IPS DF 6.9 (cell line): ENCODE data around the gene TCP10L.

Experiments
- DNase-seq: peaks from one replicate; pipeline ENCODE4 v3.0.0-alpha.2; 2013; ENCODE audit warnings: low read depth, low spot score
- H3K27ac ChIP-seq: one replicate; pipeline ENCODE4 v1.5.1; 2013; ENCODE audit warnings: low read length, control low read depth
- H3K27me3 ChIP-seq: 2 replicates; pipeline ENCODE4 v1.6.1; 2013; ENCODE audit warnings: mild to moderate bottlenecking, low read length; ENCODE audit not compliant: control insufficient read depth, insufficient read depth
- H3K36me3 ChIP-seq: 2 replicates; pipeline ENCODE4 v1.6.1; 2013; ENCODE audit warnings: low read length; ENCODE audit not compliant: control insufficient read depth, insufficient read depth
- H3K4me1 ChIP-seq: 2 replicates; pipeline ENCODE4 v1.6.1; 2013; ENCODE audit warnings: low read length; ENCODE audit not compliant: control insufficient read depth, insufficient read depth
- H3K4me3 ChIP-seq: 2 replicates; pipeline ENCODE4 v1.5.1; 2013; ENCODE audit warnings: mild to moderate bottlenecking, low read length
- H3K9me3 ChIP-seq: 2 replicates; pipeline ENCODE4 v1.6.1; 2013; ENCODE audit warnings: low read length, inconsistent platforms; ENCODE audit not compliant: control insufficient read depth, insufficient read depth
- WGBS: extraction: QIAGEN DNeasy Blood & Tissue Kit; methylation state at CpG from one replicate; pipeline ENCODE4 v1.1.7; 2013; ENCODE audit warnings: mixed read lengths, missing lambda C conversion rate; ENCODE audit not compliant: insufficient read length, insufficient coverage; 5-methylcytosine and 5-hydroxymethylcytosine counted together

The TCP10L gene

GRCh38 chr21:32523988-32524719, 61.2 kb downstream of the TCP10L start:
- no peaks in the 10 kb centered on the region for H3K9me3 ChIP-seq
- no peak overlapping the region for H3K4me3 ChIP-seq
- H3K27ac ChIP-seq: no peak overlapping the region
- no CpG with 5 or more reads among the region's 8 CpGs for WGBS
- no peak for DNase-seq
- H3K4me1 ChIP-seq: peaks cover 6% of the 10 kb centered on the region
- H3K36me3 ChIP-seq: no peaks in the 10 kb centered on the region
- no peaks in the 10 kb centered on the region for H3K27me3 ChIP-seq
